OCI-LY3 (cell line): ENCODE results near the gene ZNG1B.

Experiments
- CTCF ChIP-seq: fragments of 200-600, 300-600 bp; sonication (generic); IDR thresholded peaks from 2 replicates; pipeline ENCODE4 v1.5.1; 2014; ENCODE audit warnings: antibody characterized with exemption, low read length, low read depth
- EZH2phosphoT487 ChIP-seq: fragments of 200-600 bp; shearing (Covaris generic); IDR thresholded peaks from 2 replicates; pipeline ENCODE4 v1.6.1; 2018; ENCODE audit warnings: antibody characterized with exemption, mixed run types, low read depth

GRCh38 chr2:113391073-113391472 is 46.4 kb upstream of the ZNG1B start:
- TF ChIP-seq CTCF (no peak), EZH2phosphoT487 (no peak)
